Endothelial cell of umbilical vein (primary cell): ENCODE data around the gene ACTG1. TPM values are rescaled to one million over a fixed set of nuclear protein-coding genes. Genes with fewer than 3 reads are reported as not detected.

ENCODE experiments used
- BruUV-seq: library from RNA; stranded (reverse); fragments of 400-500 nt; replicated peaks from 2 replicates; lab custom pipeline; 2021; lab: Mats Ljungman, UMichigan
- CTCF ChIA-PET: fragments of 300-600, 350-600 bp; sonication (Branson Sonifier 250); formaldehyde crosslinking; loops from one replicate; lab custom pipeline; 2021; ENCODE audit warnings: antibody characterized with exemption, inconsistent platforms; lab: Charles Lee
- POLR2A ChIA-PET: fragments of 300-600, 350-600 bp; sonication (Branson Sonifier 250); formaldehyde crosslinking; loops from one replicate; lab custom pipeline; 2021; ENCODE audit warnings: antibody characterized with exemption, inconsistent platforms; lab: Charles Lee
- DNase-seq: peaks from one replicate; pipeline ENCODE4 v3.0.0-alpha.2; 2011; ENCODE audit warnings: low read depth, low spot score
- FAIRE-seq: peaks from 2 replicates; lab custom pipeline; 2011; peaks lifted over from hg19 to GRCh38; lab: Jason Lieb, UNC
- H2AFZ ChIP-seq: 2 replicates; pipeline ENCODE4 v1.6.0; 2012; ENCODE audit warnings: low read depth, low read length, control low read depth, inconsistent platforms
- H3K27ac ChIP-seq: 2 replicates; pipeline ENCODE4 v1.5.1; 2011; ENCODE audit warnings: low read depth, mild to moderate bottlenecking, control low read depth, low read length, moderate library complexity; ENCODE audit not compliant: insufficient read depth
- H3K27me3 ChIP-seq, 2 experiments: 2 replicates each; pipeline versions ENCODE4 v1.6.0 to v1.6.1; 2011; ENCODE audit warnings: low read length in 2 of 2, mixed read lengths in 1 of 2; ENCODE audit not compliant: control insufficient read depth in 2 of 2, insufficient read depth in 2 of 2
- H3K36me3 ChIP-seq, 2 experiments: 2 replicates in 1 of 2; 3 replicates in 1 of 2; pipeline ENCODE4 v1.5.1; 2011; ENCODE audit warnings: low read length in 2 of 2, mild to moderate bottlenecking in 1 of 2, moderate library complexity in 1 of 2; ENCODE audit not compliant: control insufficient read depth in 2 of 2, insufficient read depth in 2 of 2; ENCODE audit errors: extremely low read depth in 1 of 2
- H3K4me1 ChIP-seq: 3 replicates; pipeline ENCODE4 v1.5.1; 2011; ENCODE audit warnings: mild to moderate bottlenecking, low read length; ENCODE audit not compliant: control insufficient read depth, insufficient read depth; ENCODE audit errors: extremely low read depth
- H3K4me2 ChIP-seq: 2 replicates; pipeline ENCODE4 v1.6.1; 2011; ENCODE audit warnings: low read length, control low read depth, mixed read lengths; ENCODE audit not compliant: insufficient read depth
- H3K4me3 ChIP-seq, 3 experiments: fragments of 200-600 bp in 1 of 3; sonication (generic), shearing (Covaris generic) in 1 of 3; replicated peaks in 1 of 3; 2 replicates each; pipeline ENCODE4 v1.5.1; 2011 to 2016; ENCODE audit warnings: control low read depth in 3 of 3, low read length in 3 of 3, mild to moderate bottlenecking in 2 of 3, inconsistent platforms in 1 of 3, low read depth in 1 of 3, moderate library complexity in 1 of 3; ENCODE audit not compliant: insufficient read depth in 1 of 3
- H3K79me2 ChIP-seq: 2 replicates; pipeline ENCODE4 v1.6.0; 2012; ENCODE audit warnings: low read length, inconsistent platforms; ENCODE audit not compliant: control insufficient read depth, insufficient read depth
- H3K9ac ChIP-seq: replicated peaks from 2 replicates; pipeline ENCODE3; 2011; ENCODE audit warnings: low read length, control low read depth; ENCODE audit not compliant: insufficient read depth; ENCODE audit errors: extremely low read depth
- H3K9me1 ChIP-seq: replicated peaks from 3 replicates; pipeline ENCODE4 v1.6.0; 2011; ENCODE audit warnings: mild to moderate bottlenecking, low read length; ENCODE audit not compliant: control insufficient read depth, insufficient read depth; ENCODE audit errors: extremely low read depth
- H3K9me3 ChIP-seq: replicated peaks from 2 replicates; pipeline ENCODE4 v1.5.1; 2012; ENCODE audit warnings: low read length, inconsistent platforms; ENCODE audit not compliant: control insufficient read depth, insufficient read depth
- H4K20me1 ChIP-seq: replicated peaks from 2 replicates; pipeline ENCODE3; 2011; ENCODE audit warnings: mild to moderate bottlenecking, low read length; ENCODE audit not compliant: control insufficient read depth, insufficient read depth; ENCODE audit errors: extremely low read depth
- CTCF ChIP-seq, 2 donors: IDR thresholded peaks; 1 replicate in 1 of 2; 2 replicates in 1 of 2; pipeline ENCODE4 v1.5.1; 2011; ENCODE audit warnings: low read length in 2 of 2, mild to moderate bottlenecking in 2 of 2, moderate library complexity in 2 of 2, control low read depth in 1 of 2, inconsistent platforms in 1 of 2, low read depth in 1 of 2; ENCODE audit not compliant: insufficient read depth in 1 of 2; ENCODE audit errors: extremely low read depth in 1 of 2
- EZH2 ChIP-seq: IDR thresholded peaks from 2 replicates; pipeline ENCODE4 v1.6.1; 2012; ENCODE audit warnings: borderline replicate concordance, low read depth, mild to moderate bottlenecking, moderate library complexity, low read length, inconsistent platforms; ENCODE audit not compliant: severe bottlenecking
- FOS ChIP-seq: IDR thresholded peaks from 2 replicates; pipeline ENCODE4 v1.6.1; 2011; ENCODE audit warnings: mild to moderate bottlenecking, low read length, moderate library complexity, borderline replicate concordance; ENCODE audit not compliant: insufficient read depth
- GATA2 ChIP-seq: IDR thresholded peaks from 2 replicates; pipeline ENCODE4 v1.7.0; 2011; ENCODE audit warnings: low read depth, mild to moderate bottlenecking, moderate library complexity, mixed read lengths, low read length; ENCODE audit not compliant: insufficient read length, insufficient read depth
- JUN ChIP-seq: IDR thresholded peaks from 2 replicates; pipeline ENCODE4 v1.6.1; 2011; ENCODE audit warnings: borderline replicate concordance, low read depth; ENCODE audit not compliant: insufficient read length, insufficient read depth
- MAX ChIP-seq: IDR thresholded peaks from 2 replicates; pipeline ENCODE4 v1.6.1; 2011; ENCODE audit not compliant: insufficient read depth, insufficient read length
- MYC ChIP-seq: IDR thresholded peaks from one replicate; pipeline ENCODE4 v1.6.1; 2011; ENCODE audit warnings: mild to moderate bottlenecking, low read depth, low read length
- POLR2A ChIP-seq: IDR thresholded peaks from 2 replicates; pipeline ENCODE4 v1.6.1; 2012; ENCODE audit warnings: low read depth, mild to moderate bottlenecking, control low read depth, low read length
- POLR2AphosphoS5 ChIP-seq: IDR thresholded peaks from 2 replicates; pipeline ENCODE4 v1.6.1; 2012; ENCODE audit warnings: low read depth, mild to moderate bottlenecking, control low read depth, low read length, moderate library complexity; ENCODE audit not compliant: insufficient read depth
- dilution Hi-C: fragments of 300-500 bp; cut with MboI; formaldehyde crosslinking; loops from one replicate; pipeline ENCODE4 v1.15.0; 2019; ENCODE audit warnings: low sequenced_read_pairs; ENCODE audit not compliant: extremely low pct_ligation_motif_present
- intact Hi-C: fragments of 100-400 bp; cut with micrococcal nuclease; formaldehyde crosslinking; loops from one replicate; pipeline ENCODE4 v1.10.0; 2022
- polyA plus RNA-seq, 4 experiments: library from polyadenylated mRNA; depleted of rRNA in 3 of 4; stranded (reverse) in 3 of 4; unstranded in 1 of 4; fragments of >200 nt; gene quantifications; 2 replicates each; pipeline versions ENCODE4 v1.2.1 to v1.2.3, GENCODE V29; 2011 to 2012; ENCODE audit warnings: missing spikeins in 1 of 4
- total RNA-seq: library from RNA; stranded (reverse); gene quantifications from 2 replicates; pipeline ENCODE4 v1.2.3, GENCODE V29; 2021

The ACTG1 gene
- total and polyA plus RNA-seq, 2 donors (not counting 3 experiments of a cell fraction or from before 2014, with no cell fraction given): 6,127 to 10,663 TPM

- H3K27ac ChIP-seq: peak within 1 kb of the TSS; percentile 79
- H2AFZ ChIP-seq: peak within 1 kb of the TSS; percentile 70
- no peak for TF ChIP-seq GATA2
- TF ChIP-seq CTCF (IDR thresholded peaks at IDR 0.05; ENCODE audit: extremely low read depth in 1 of 2, insufficient read depth in 1 of 2, low read depth in 1 of 2, low read length in 2 of 2): no peak
- TF ChIP-seq JUN: no peak
- peak; percentile 36 for TF ChIP-seq MAX
- TF ChIP-seq POLR2A: peak; percentile 73
- TF ChIP-seq FOS: no peak
- no peak for TF ChIP-seq MYC
- TF ChIP-seq EZH2: no peak
- TF ChIP-seq POLR2AphosphoS5: peak; percentile 87
- peak; percentile 83 for DNase-seq
- intact Hi-C loops (loop anchor here (1.0 to 2.0 kb wide), 5 partner anchors 9 to 49 kb away; no protein-coding TSS in a partner anchor), dilution Hi-C loops (no loop called here)
- H3K9me3 ChIP-seq: no peaks in the 10 kb centered on the region
- ChIA-PET POLR2A (interaction anchor here (0.7 to 1.0 kb wide), 3 partner anchors 9 to 24 kb away, joined by 3 to 6 read pairs (median 6); no protein-coding TSS in a partner anchor), CTCF (interaction anchor here (0.8 to 2.6 kb wide), 10 partner anchors 8 to 297 kb away, joined by 3 to 16 read pairs (median 4); no protein-coding TSS in a partner anchor)
- BruUV-seq: no TSS peak
- peaks cover 41% of the 10 kb centered on the region for H3K4me1 ChIP-seq
- peak; percentile 58 for FAIRE-seq
- peak within 1 kb of the TSS; percentile 61 to 93 (median 72) for H3K4me3 ChIP-seq
- no peaks in the 10 kb centered on the region for H3K27me3 ChIP-seq
- H3K36me3 ChIP-seq: peaks cover 0 to 31% of the 10 kb centered on the region in 2 experiments
- H3K79me2 ChIP-seq: peaks cover 33% of the 10 kb centered on the region
- peak within 1 kb of the TSS; percentile 76 for H3K4me2 ChIP-seq
- no peaks in the 10 kb centered on the region for H3K9me1 ChIP-seq
- H3K9ac ChIP-seq: peak within 1 kb of the TSS; percentile 64
- H4K20me1 ChIP-seq: no peaks in the 10 kb centered on the region
Observed at GRCh38 chr17:81552244-81553017, 39.8 kb upstream of the ACTG1 start, which contains the start of gene FAAP100. Gene FAAP100 (minus strand): TSS chr17:81552353. CDS start chr17:81552330, 23 bp downstream.
